Endothelial cell of umbilical vein (primary cell): ENCODE results near the gene ANKAR. TPM values are rescaled to one million over a fixed set of nuclear protein-coding genes. Genes with fewer than 3 reads are reported as not detected.

Source experiments
- BruUV-seq: library from RNA; stranded (reverse); fragments of 400-500 nt; replicated peaks from 2 replicates; lab custom pipeline; 2021; lab: Mats Ljungman, UMichigan
- CTCF ChIA-PET: fragments of 300-600, 350-600 bp; sonication (Branson Sonifier 250); formaldehyde crosslinking; loops from one replicate; lab custom pipeline; 2021; ENCODE audit warnings: antibody characterized with exemption, inconsistent platforms; lab: Charles Lee
- POLR2A ChIA-PET: fragments of 300-600, 350-600 bp; sonication (Branson Sonifier 250); formaldehyde crosslinking; loops from one replicate; lab custom pipeline; 2021; ENCODE audit warnings: antibody characterized with exemption, inconsistent platforms; lab: Charles Lee
- DNase-seq: peaks from one replicate; pipeline ENCODE4 v3.0.0-alpha.2; 2011; ENCODE audit warnings: low read depth, low spot score
- FAIRE-seq: peaks from 2 replicates; lab custom pipeline; 2011; peaks lifted over from hg19 to GRCh38; lab: Jason Lieb, UNC
- H2AFZ ChIP-seq: 2 replicates; pipeline ENCODE4 v1.6.0; 2012; ENCODE audit warnings: low read depth, low read length, control low read depth, inconsistent platforms
- H3K27ac ChIP-seq: 2 replicates; pipeline ENCODE4 v1.5.1; 2011; ENCODE audit warnings: low read depth, mild to moderate bottlenecking, control low read depth, low read length, moderate library complexity; ENCODE audit not compliant: insufficient read depth
- H3K27me3 ChIP-seq, 2 experiments: 2 replicates each; pipeline versions ENCODE4 v1.6.0 to v1.6.1; 2011; ENCODE audit warnings: low read length in 2 of 2, mixed read lengths in 1 of 2; ENCODE audit not compliant: control insufficient read depth in 2 of 2, insufficient read depth in 2 of 2
- H3K36me3 ChIP-seq, 2 experiments: 2 replicates in 1 of 2; 3 replicates in 1 of 2; pipeline ENCODE4 v1.5.1; 2011; ENCODE audit warnings: low read length in 2 of 2, mild to moderate bottlenecking in 1 of 2, moderate library complexity in 1 of 2; ENCODE audit not compliant: control insufficient read depth in 2 of 2, insufficient read depth in 2 of 2; ENCODE audit errors: extremely low read depth in 1 of 2
- H3K4me1 ChIP-seq: 3 replicates; pipeline ENCODE4 v1.5.1; 2011; ENCODE audit warnings: mild to moderate bottlenecking, low read length; ENCODE audit not compliant: control insufficient read depth, insufficient read depth; ENCODE audit errors: extremely low read depth
- H3K4me2 ChIP-seq: 2 replicates; pipeline ENCODE4 v1.6.1; 2011; ENCODE audit warnings: low read length, control low read depth, mixed read lengths; ENCODE audit not compliant: insufficient read depth
- H3K4me3 ChIP-seq, 3 experiments: fragments of 200-600 bp in 1 of 3; sonication (generic), shearing (Covaris generic) in 1 of 3; replicated peaks in 1 of 3; 2 replicates each; pipeline ENCODE4 v1.5.1; 2011 to 2016; ENCODE audit warnings: control low read depth in 3 of 3, low read length in 3 of 3, mild to moderate bottlenecking in 2 of 3, inconsistent platforms in 1 of 3, low read depth in 1 of 3, moderate library complexity in 1 of 3; ENCODE audit not compliant: insufficient read depth in 1 of 3
- H3K79me2 ChIP-seq: 2 replicates; pipeline ENCODE4 v1.6.0; 2012; ENCODE audit warnings: low read length, inconsistent platforms; ENCODE audit not compliant: control insufficient read depth, insufficient read depth
- H3K9ac ChIP-seq: replicated peaks from 2 replicates; pipeline ENCODE3; 2011; ENCODE audit warnings: low read length, control low read depth; ENCODE audit not compliant: insufficient read depth; ENCODE audit errors: extremely low read depth
- H3K9me1 ChIP-seq: replicated peaks from 3 replicates; pipeline ENCODE4 v1.6.0; 2011; ENCODE audit warnings: mild to moderate bottlenecking, low read length; ENCODE audit not compliant: control insufficient read depth, insufficient read depth; ENCODE audit errors: extremely low read depth
- H3K9me3 ChIP-seq: replicated peaks from 2 replicates; pipeline ENCODE4 v1.5.1; 2012; ENCODE audit warnings: low read length, inconsistent platforms; ENCODE audit not compliant: control insufficient read depth, insufficient read depth
- H4K20me1 ChIP-seq: replicated peaks from 2 replicates; pipeline ENCODE3; 2011; ENCODE audit warnings: mild to moderate bottlenecking, low read length; ENCODE audit not compliant: control insufficient read depth, insufficient read depth; ENCODE audit errors: extremely low read depth
- EZH2 ChIP-seq: IDR thresholded peaks from 2 replicates; pipeline ENCODE4 v1.6.1; 2012; ENCODE audit warnings: borderline replicate concordance, low read depth, mild to moderate bottlenecking, moderate library complexity, low read length, inconsistent platforms; ENCODE audit not compliant: severe bottlenecking
- GATA2 ChIP-seq: IDR thresholded peaks from 2 replicates; pipeline ENCODE4 v1.7.0; 2011; ENCODE audit warnings: low read depth, mild to moderate bottlenecking, moderate library complexity, mixed read lengths, low read length; ENCODE audit not compliant: insufficient read length, insufficient read depth
- JUN ChIP-seq: IDR thresholded peaks from 2 replicates; pipeline ENCODE4 v1.6.1; 2011; ENCODE audit warnings: borderline replicate concordance, low read depth; ENCODE audit not compliant: insufficient read length, insufficient read depth
- MYC ChIP-seq: IDR thresholded peaks from one replicate; pipeline ENCODE4 v1.6.1; 2011; ENCODE audit warnings: mild to moderate bottlenecking, low read depth, low read length
- dilution Hi-C: fragments of 300-500 bp; cut with MboI; formaldehyde crosslinking; loops from one replicate; pipeline ENCODE4 v1.15.0; 2019; ENCODE audit warnings: low sequenced_read_pairs; ENCODE audit not compliant: extremely low pct_ligation_motif_present
- intact Hi-C: fragments of 100-400 bp; cut with micrococcal nuclease; formaldehyde crosslinking; loops from one replicate; pipeline ENCODE4 v1.10.0; 2022
- polyA plus RNA-seq, 4 experiments: library from polyadenylated mRNA; depleted of rRNA in 3 of 4; stranded (reverse) in 3 of 4; unstranded in 1 of 4; fragments of >200 nt; gene quantifications; 2 replicates each; pipeline versions ENCODE4 v1.2.1 to v1.2.3, GENCODE V29; 2011 to 2012; ENCODE audit warnings: missing spikeins in 1 of 4
- total RNA-seq: library from RNA; stranded (reverse); gene quantifications from 2 replicates; pipeline ENCODE4 v1.2.3, GENCODE V29; 2021
- TF ChIP-seq, protein P1 (sequence below): IDR thresholded peaks from 2 replicates; pipeline ENCODE4 v1.6.1; 2011; ENCODE audit not compliant: insufficient read depth, insufficient read length
- TF ChIP-seq, protein P2 (sequence below), 2 donors: IDR thresholded peaks; 1 replicate in 1 of 2; 2 replicates in 1 of 2; pipeline ENCODE4 v1.5.1; 2011; ENCODE audit warnings: low read length in 2 of 2, mild to moderate bottlenecking in 2 of 2, moderate library complexity in 2 of 2, control low read depth in 1 of 2, inconsistent platforms in 1 of 2, low read depth in 1 of 2; ENCODE audit not compliant: insufficient read depth in 1 of 2; ENCODE audit errors: extremely low read depth in 1 of 2

ANKAR gene
- total and polyA plus RNA-seq, 2 donors (not counting 3 experiments of a cell fraction or from before 2014, with no cell fraction given) = 1.3 to 4.3 TPM

GRCh38 chr2:189661957-189662321 is 12.5 kb upstream of the ANKAR start:
- POLR2A ChIA-PET = no interaction called here
- BruUV-seq = no TSS peak
- peak; percentile 32 for DNase-seq
- intact Hi-C loops = loop anchor here (1.0 to 2.0 kb wide), 8 partner anchors 12 to 710 kb away; partner anchors contain the start of genes ANKAR, ORMDL1, OSGEPL1 and PMS1
- Histone ChIP-seq H3K4me2 (peak overlapping the region; percentile 90), H3K27me3 (peaks cover 0 to 2% of the 10 kb centered on the region in 2 experiments), H4K20me1 (no peaks in the 10 kb centered on the region), H3K27ac (peak overlapping the region; percentile 76), H3K4me1 (peaks cover 10% of the 10 kb centered on the region), H2AFZ (peak overlapping the region; percentile 98), H3K9me1 (no peaks in the 10 kb centered on the region), H3K9ac (peak overlapping the region; percentile 99), H3K79me2 (peaks cover 29% of the 10 kb centered on the region), H3K9me3 (no peaks in the 10 kb centered on the region), H3K4me3 (peak overlapping the region; percentile 59 to 95 (median 87)), H3K36me3 (peaks cover 2 to 4% of the 10 kb centered on the region in 2 experiments)
- TF ChIP-seq, protein P1, sequence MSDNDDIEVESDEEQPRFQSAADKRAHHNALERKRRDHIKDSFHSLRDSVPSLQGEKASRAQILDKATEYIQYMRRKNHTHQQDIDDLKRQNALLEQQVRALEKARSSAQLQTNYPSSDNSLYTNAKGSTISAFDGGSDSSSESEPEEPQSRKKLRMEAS = no peak
- TF ChIP-seq JUN = no peak
- TF ChIP-seq, protein P2, sequence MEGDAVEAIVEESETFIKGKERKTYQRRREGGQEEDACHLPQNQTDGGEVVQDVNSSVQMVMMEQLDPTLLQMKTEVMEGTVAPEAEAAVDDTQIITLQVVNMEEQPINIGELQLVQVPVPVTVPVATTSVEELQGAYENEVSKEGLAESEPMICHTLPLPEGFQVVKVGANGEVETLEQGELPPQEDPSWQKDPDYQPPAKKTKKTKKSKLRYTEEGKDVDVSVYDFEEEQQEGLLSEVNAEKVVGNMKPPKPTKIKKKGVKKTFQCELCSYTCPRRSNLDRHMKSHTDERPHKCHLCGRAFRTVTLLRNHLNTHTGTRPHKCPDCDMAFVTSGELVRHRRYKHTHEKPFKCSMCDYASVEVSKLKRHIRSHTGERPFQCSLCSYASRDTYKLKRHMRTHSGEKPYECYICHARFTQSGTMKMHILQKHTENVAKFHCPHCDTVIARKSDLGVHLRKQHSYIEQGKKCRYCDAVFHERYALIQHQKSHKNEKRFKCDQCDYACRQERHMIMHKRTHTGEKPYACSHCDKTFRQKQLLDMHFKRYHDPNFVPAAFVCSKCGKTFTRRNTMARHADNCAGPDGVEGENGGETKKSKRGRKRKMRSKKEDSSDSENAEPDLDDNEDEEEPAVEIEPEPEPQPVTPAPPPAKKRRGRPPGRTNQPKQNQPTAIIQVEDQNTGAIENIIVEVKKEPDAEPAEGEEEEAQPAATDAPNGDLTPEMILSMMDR (IDR thresholded peaks at IDR 0.05; ENCODE audit: extremely low read depth in 1 of 2, insufficient read depth in 1 of 2, low read depth in 1 of 2, low read length in 2 of 2) = no peak
- TF ChIP-seq MYC = no peak
- TF ChIP-seq GATA2 = no peak
- TF ChIP-seq EZH2 = no peak
- no peak for FAIRE-seq
- dilution Hi-C loops = no loop called here
- CTCF ChIA-PET = interaction anchor here (1.4 to 2.8 kb wide), 8 partner anchors 11 to 344 kb away, joined by 3 to 66 read pairs (median 14); partner anchors contain the start of genes ANKAR and OSGEPL1
